Lung (tissue), 12 donors: Measurements from ENCODE around the gene PPP2R5C. TPM values are rescaled to one million over a fixed set of nuclear protein-coding genes. Genes with fewer than 3 reads are reported as not detected.

Experiments
- ATAC-seq: fragments of 200-7000 bp; cut with Tn5 transposase; one replicate; pipeline ENCODE4 v1.9.1; 2020; ENCODE audit warnings: moderate number of reproducible peaks; ENCODE audit not compliant: insufficient read depth, low FRiP score
- DNase-seq, 3 donors: peaks; one replicate each; pipeline ENCODE4 v3.0.0-alpha.2; 2013 to 2017
- H3K27ac ChIP-seq, 2 donors: one replicate each; pipeline ENCODE4 v1.5.1; 2013; ENCODE audit warnings: mild to moderate bottlenecking in 2 of 2, moderate library complexity in 2 of 2, control low read depth in 1 of 2, inconsistent platforms in 1 of 2, low read depth in 1 of 2, low read length in 1 of 2
- H3K27me3 ChIP-seq, 3 donors: one replicate each; pipeline ENCODE4 v1.5.1; 2013; ENCODE audit warnings: low read length in 2 of 3; ENCODE audit not compliant: control insufficient read depth in 3 of 3, insufficient read depth in 3 of 3
- H3K36me3 ChIP-seq, 4 donors: one replicate each; pipeline ENCODE4 v1.5.1; 2013; ENCODE audit warnings: low read length in 4 of 4, mild to moderate bottlenecking in 1 of 4, moderate library complexity in 1 of 4; ENCODE audit not compliant: control insufficient read depth in 4 of 4, insufficient read depth in 4 of 4
- H3K4me1 ChIP-seq, 5 donors: one replicate each; pipeline ENCODE4 v1.5.1; 2013; ENCODE audit warnings: low read length in 5 of 5, mild to moderate bottlenecking in 2 of 5, moderate library complexity in 1 of 5; ENCODE audit not compliant: control insufficient read depth in 5 of 5, insufficient read depth in 5 of 5
- H3K4me3 ChIP-seq: one replicate; pipeline ENCODE4 v1.5.1; 2013; ENCODE audit warnings: mild to moderate bottlenecking, control low read depth, moderate library complexity
- H3K9ac ChIP-seq, 2 donors: one replicate each; pipeline ENCODE4 v1.5.1; 2013; ENCODE audit warnings: low read length in 2 of 2, control low read depth in 1 of 2; ENCODE audit not compliant: insufficient read depth in 1 of 2
- H3K9me3 ChIP-seq, 4 donors: one replicate each; pipeline ENCODE4 v1.5.1; 2013; ENCODE audit warnings: low read length in 3 of 4, mild to moderate bottlenecking in 1 of 4, moderate library complexity in 1 of 4; ENCODE audit not compliant: control insufficient read depth in 4 of 4, insufficient read depth in 3 of 4
- whole genome bisulfite sequencing, 2 donors: extraction: QIAGEN DNeasy Blood & Tissue Kit; methylation state at CpG; one replicate each; pipeline ENCODE4 v1.1.7; 2013; 5-methylcytosine and 5-hydroxymethylcytosine counted together
- polyA plus RNA-seq, 2 donors: library from polyadenylated mRNA; stranded (reverse); fragments of 200-250 nt; gene quantifications; one replicate each; pipeline ENCODE4 v1.2.1, GENCODE V29; 2013
- total RNA-seq, 2 donors: library from RNA; depleted of rRNA in 1 of 2; stranded (reverse); fragments of >200 nt in 1 of 2; gene quantifications; one replicate each; pipeline ENCODE4 v1.2.1, GENCODE V29; 2014 to 2021
- TF ChIP-seq, protein P1 (sequence below): IDR thresholded peaks from 2 replicates; pipeline ENCODE4 v1.5.1; 2012; ENCODE audit warnings: mild to moderate bottlenecking; ENCODE audit errors: control extremely low read depth, extremely low read depth
- donor health status: control.
- donor health status: control.
- donor health status: Bipolar disorder and iron deficiency.
- donor health status: healthy.
- donor health status: DM: yes; HTN: yes; CAD: no.

The PPP2R5C gene
- total and polyA plus RNA-seq, 4 donors, result 66.6 to 180 (median 126) TPM

- H3K9ac ChIP-seq, result no peak overlapping the region
- ATAC-seq (no peak), DNase-seq (no peak)
- H3K36me3 ChIP-seq, result peaks cover 0 to 7% (median 0%) of the 10 kb centered on the region in 4 donors
- H3K9me3 ChIP-seq, result peaks cover 0 to 1% (median 0%) of the 10 kb centered on the region in 4 donors
- no peak overlapping the region for H3K4me3 ChIP-seq
- TF ChIP-seq, protein P1, sequence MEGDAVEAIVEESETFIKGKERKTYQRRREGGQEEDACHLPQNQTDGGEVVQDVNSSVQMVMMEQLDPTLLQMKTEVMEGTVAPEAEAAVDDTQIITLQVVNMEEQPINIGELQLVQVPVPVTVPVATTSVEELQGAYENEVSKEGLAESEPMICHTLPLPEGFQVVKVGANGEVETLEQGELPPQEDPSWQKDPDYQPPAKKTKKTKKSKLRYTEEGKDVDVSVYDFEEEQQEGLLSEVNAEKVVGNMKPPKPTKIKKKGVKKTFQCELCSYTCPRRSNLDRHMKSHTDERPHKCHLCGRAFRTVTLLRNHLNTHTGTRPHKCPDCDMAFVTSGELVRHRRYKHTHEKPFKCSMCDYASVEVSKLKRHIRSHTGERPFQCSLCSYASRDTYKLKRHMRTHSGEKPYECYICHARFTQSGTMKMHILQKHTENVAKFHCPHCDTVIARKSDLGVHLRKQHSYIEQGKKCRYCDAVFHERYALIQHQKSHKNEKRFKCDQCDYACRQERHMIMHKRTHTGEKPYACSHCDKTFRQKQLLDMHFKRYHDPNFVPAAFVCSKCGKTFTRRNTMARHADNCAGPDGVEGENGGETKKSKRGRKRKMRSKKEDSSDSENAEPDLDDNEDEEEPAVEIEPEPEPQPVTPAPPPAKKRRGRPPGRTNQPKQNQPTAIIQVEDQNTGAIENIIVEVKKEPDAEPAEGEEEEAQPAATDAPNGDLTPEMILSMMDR, result no peak
- peaks cover 8 to 37% (median 13%) of the 10 kb centered on the region in 5 donors for H3K4me1 ChIP-seq
- no peak overlapping the region for H3K27ac ChIP-seq
- H3K27me3 ChIP-seq, result no peaks in the 10 kb centered on the region
- 70 to 75% methylated on average over 4 of the region's 4 CpGs for WGBS, 2 donors
Observed at GRCh38 chr14:101830271-101830670, 68.8 kb downstream of the PPP2R5C start.

DNA sequence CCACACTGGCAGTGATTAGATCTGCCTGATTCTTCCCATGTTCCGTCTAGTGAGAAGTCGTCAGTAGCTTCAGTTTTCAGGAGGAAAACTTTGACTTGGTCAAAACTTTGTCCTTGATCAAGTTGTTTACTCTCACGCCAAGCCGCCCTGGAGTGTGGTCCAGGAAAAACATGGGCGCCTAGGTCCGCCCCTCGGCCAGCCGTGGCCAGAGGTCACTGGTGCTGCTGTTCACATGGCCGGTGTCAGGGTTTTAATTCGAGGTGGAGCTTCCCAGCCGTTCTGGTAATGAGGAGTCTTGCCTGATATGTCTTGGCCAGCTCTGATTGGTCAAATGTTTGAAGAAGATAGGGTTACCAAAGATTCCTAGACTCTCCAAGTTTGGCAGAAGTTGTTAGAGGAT, 71.5 kb downstream of the PPP2R5C start:
- H3K27ac ChIP-seq, result no peak overlapping the region
- no peak overlapping the region for H3K4me3 ChIP-seq
- H3K36me3 ChIP-seq, result peaks cover 0 to 10% (median 0%) of the 10 kb centered on the region in 4 donors
- 90 to 93% methylated on average over 11 of the region's 11 CpGs for WGBS, 2 donors
- ATAC-seq, result no peak
- H3K4me1 ChIP-seq, result peaks cover 12 to 38% (median 13%) of the 10 kb centered on the region in 5 donors
- H3K27me3 ChIP-seq, result no peaks in the 10 kb centered on the region
- TF ChIP-seq, protein P1, result no peak
- H3K9me3 ChIP-seq, result no peaks in the 10 kb centered on the region
- no peak overlapping the region for H3K9ac ChIP-seq
- no peak for DNase-seq

GRCh38 chr14:101834397-101834796, 72.9 kb downstream of the PPP2R5C start:
- DNase-seq (peak; percentile 64 to 75 (median 66)), ATAC-seq (no peak)
- no peaks in the 10 kb centered on the region for H3K27me3 ChIP-seq
- peaks cover 12 to 35% (median 13%) of the 10 kb centered on the region in 5 donors for H3K4me1 ChIP-seq
- no peaks in the 10 kb centered on the region for H3K9me3 ChIP-seq
- H3K9ac ChIP-seq, result no peak overlapping the region
- H3K4me3 ChIP-seq, result no peak overlapping the region
- peaks cover 0 to 10% (median 0%) of the 10 kb centered on the region in 4 donors for H3K36me3 ChIP-seq
- no peak overlapping the region for H3K27ac ChIP-seq
- TF ChIP-seq, protein P1, result no peak
- WGBS, 2 donors, result 89 to 91% methylated on average over 4 of the region's 4 CpGs
